ENCODE results near the gene RHBDL3. TPM values are rescaled to one million over a fixed set of nuclear protein-coding genes. Genes with fewer than 3 reads are reported as not detected.
"Not testable (repeated sequence)": the region's sequence is repeated elsewhere in the genome, so short reads cannot be mapped to it uniquely, and the experiment has no call there.

RHBDL3 gene
- total RNA-seq, 1 donor from 2014 or later: 1.0 TPM

DNA sequence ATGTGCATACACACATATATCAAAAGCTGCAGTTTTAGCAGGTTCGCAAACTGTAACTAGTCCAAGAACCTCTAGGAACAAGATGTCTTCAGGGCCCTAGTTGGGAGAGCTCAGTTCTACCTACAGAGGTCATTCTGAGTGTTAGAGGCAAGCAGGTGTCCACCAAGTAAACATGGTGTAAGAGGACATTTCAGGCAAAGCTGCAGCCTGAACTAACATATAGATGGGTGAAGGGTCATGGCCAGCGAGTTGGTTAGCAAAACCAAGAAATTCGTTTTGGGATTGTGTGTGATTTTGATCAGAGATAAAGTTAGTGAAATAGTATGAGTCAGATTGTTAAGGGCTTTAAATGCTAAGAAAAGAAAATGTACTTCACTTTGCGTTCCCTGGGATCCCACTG is 51.7 kb downstream of the RHBDL3 start:
- intact Hi-C loops (cut with DNase I): no loop called here
- no peak for DNase-seq (ENCODE audit: low spot score)

DNA sequence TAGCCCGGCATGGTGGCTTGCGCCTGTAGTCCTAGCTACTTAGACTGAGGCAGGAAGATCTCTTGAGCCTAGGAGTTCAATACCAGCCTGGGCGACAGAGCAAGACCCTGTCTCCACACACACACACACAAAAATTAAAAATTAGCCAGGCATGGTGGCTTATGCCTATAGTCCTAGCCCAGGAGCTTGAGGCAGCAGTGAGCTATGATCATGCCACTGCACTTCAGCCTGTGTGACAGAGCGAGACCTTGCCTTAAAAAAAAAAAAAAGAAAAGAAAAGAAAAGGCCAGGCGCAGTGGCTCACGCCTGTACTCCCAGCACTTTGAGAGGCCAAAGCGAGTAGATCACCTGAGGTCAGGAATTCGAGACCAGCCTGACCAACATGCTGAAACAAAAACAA is 52.4 kb downstream of the RHBDL3 start:
- no peak for DNase-seq (ENCODE audit: low spot score)
- intact Hi-C loops (cut with DNase I): no loop called here

DNA sequence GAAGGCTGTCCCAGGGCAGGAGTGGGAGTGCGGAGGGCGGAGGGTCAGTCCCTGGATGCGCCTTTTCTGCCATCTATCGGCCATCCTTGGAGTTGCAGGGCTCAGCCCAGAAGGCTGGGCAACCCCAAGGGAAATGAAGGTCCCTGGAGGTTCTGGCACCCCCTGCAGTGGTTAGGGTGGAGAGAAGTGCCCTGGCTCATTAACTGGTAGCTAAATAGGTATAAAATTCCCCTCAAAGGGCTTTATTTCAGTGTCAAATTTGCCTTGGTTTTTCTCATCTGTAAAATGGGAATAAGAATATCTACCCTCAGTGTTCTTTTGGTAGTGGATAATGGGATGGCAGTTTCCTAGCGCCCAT is 53.9 kb downstream of the RHBDL3 start:
- intact Hi-C loops (cut with DNase I): loop anchor here (1.0 kb wide), 1 partner anchor 66 kb away; no protein-coding TSS in a partner anchor
- DNase-seq (ENCODE audit: low spot score): peak; percentile 91

DNA sequence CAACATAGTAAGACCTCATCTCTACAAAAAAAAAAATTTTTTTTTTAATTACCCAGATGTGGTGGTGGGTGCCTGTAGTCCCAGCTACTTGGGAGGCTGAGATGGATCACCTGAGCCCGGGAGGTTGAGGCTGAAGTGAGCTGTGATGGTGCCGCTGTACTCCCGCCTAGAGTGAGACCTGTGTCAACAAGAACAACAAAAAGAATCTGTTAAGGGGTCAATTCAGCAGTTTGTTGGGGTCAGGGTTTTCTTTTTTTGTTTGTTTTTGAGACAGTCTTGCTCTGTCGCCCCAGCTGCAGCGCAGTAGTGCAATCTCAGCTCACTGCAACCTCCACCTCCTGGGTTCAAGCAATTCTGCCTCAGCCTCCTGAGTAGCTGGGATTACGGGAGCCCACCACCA is 54.4 kb downstream of the RHBDL3 start:
- intact Hi-C loops (cut with DNase I); DNase-seq (ENCODE audit: low spot score): not testable (repeated sequence)

DNA sequence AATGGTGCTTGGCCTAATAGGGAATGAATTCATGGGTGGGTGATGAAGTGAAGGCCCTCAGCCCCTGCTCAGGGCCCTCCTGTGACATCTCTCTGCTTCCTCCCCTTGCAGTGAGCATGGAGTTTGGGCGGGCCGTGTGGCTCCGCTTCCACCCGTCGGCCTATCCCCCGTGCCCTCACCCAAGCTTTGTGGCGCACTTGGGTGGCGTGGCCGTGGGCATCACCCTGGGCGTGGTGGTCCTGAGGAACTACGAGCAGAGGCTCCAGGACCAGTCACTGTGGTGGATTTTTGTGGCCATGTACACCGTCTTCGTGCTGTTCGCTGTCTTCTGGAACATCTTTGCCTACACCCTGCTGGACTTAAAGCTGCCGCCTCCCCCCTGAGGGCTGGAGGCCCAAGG is 55.2 kb downstream of the RHBDL3 start:
- no peak for DNase-seq (ENCODE audit: low spot score)
- intact Hi-C loops (cut with DNase I): no loop called here

DNA sequence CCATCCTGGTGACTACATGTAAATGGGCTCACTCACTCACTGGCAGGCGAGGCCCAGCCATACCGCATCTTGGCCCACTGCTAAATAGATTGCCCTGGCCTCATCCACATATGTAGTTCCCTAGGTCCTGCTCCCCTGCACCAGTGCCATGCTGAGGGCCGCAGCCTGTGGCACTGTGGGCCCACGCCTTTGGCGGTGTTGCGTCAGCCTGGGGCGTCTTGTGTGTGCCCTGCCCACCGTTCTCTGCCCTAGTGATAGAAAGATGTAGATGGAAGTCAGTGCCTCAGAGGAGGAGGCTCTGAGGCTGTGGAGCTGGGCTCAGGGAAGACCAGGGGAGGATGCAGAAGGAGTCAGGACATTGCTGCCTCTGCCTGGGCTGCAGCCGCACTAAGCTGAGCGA is 57.4 kb downstream of the RHBDL3 start:
- no peak for DNase-seq (ENCODE audit: low spot score)
- intact Hi-C loops (cut with DNase I): no loop called here

DNA sequence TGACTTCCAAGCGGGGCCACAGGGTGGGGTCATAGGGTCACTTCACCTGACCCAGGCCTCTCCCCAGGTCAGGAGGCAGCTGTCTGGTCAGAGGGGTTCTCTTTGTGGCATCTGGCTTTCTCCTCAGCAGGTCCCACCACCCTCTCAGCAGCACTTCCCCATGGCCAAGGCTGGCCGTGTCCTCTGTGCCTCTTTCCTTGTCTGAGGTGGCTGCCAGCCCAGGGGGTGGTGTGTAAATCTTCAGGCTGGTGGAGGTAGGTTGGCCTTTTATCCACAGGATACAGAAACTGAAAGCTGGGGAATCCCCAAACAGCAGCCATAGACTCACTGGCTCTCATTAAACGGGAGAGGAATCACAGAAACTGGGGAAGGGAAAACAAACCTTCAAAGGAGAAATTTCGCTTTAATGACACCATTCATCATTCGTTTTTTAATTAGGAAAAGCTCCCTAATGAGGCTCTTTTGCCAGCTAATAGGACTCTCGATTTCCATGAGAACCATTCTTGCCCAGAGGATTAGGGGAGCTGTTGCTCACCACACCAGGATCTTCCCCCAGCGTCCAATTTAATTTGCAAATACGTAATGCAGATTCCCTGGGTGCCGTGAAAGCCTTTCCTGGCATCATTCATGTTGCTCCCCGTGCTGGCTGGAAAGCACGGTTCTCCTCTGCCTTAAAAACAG is 58.3 kb downstream of the RHBDL3 start:
- intact Hi-C loops (cut with DNase I): no loop called here
- DNase-seq (ENCODE audit: low spot score): no peak

DNA sequence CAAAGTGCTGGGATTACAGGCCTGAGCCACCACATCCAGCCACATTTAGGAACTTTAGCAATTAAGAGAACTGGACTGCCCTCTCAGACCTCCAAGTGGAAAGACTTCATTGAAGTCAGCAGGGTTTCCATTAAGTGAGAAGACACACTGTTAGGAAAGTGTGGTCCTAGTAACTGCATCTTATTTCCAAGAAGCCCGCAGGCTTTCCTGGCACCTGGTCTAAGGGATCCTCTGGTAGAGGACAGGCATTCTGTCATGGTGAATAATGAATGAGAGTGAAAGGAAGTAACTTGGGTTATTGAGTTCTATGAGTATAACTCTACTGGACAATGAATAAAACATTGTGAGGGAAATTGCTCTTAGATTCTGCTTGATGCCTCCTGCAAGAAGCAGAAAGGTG is 62.3 kb downstream of the RHBDL3 start:
- DNase-seq (ENCODE audit: low spot score): no peak
- intact Hi-C loops (cut with DNase I): no loop called here

DNA sequence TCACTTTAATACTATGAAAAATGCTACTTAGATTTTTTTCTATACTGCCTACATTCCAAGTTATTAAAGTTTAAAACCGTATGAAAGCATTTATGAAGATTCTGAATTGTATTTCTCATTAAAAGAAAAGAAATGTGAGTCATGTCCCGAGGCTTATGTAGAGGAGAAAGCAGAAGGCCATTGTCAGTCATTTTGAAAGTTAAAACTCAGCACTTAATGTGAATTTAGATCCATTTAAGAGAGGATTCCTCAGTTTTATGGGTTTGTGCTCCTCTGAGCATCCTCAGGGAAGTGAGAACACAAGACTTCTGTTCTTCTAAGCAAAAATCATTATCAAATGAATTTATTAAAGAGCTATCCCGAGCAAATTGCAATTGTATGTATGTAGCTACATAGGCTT is 64.5 kb downstream of the RHBDL3 start:
- no peak for DNase-seq (ENCODE audit: low spot score)
- intact Hi-C loops (cut with DNase I): no loop called here

DNA sequence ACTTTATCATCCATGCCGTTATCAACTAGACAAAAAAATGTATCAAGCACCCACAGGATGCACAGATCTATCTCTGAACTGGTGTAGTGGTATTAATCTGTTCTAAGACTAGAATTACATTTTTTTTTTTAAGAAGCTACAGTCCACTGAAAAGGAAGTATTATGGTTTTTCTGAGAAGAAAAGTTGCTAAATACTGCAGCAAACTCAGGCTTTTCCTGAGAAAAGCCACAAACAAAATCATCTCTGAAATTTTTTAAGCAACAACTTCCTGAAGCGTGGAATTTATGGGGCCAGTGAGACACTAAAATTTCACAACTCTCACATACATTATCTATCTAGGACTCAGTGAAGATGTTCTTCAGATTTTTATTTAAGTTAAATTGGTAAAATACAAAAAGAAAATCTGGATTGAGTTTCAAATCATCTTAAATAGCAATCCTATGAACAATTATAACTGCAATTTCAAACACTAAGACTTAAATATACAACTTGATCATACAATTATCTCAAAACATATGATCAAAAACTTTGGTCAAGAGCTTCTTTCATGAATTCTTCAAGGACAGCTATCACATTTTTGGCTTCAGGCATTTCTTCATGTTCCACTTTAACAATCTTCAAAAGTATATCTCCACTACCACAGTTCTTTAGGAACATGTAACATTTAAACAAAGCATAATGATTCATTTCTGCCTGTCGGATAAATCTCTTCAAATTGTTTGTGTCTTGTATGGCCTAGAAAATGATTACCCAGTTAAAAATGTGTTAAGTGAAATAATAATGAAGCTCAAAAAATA is 65.8 kb downstream of the RHBDL3 start:
- no peak for DNase-seq (ENCODE audit: low spot score)
- intact Hi-C loops (cut with DNase I): no loop called here

DNA sequence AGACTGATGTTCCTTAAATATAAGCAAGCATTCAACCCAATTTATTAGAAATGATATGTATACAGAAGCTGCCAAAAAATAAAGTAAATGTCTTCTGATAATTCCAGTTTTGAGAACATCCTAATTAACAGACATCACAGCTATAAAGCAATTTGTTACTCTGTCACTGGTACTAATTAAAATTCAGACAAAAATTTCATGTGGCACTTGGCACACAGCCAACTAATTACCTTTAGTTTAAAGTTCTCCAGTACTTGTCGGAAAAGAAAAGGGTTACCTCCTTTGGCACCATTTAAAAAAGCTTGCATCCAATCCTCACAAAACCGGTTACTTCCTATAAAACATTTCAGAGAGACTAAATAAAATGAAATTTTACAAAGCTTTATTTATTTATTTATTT is 67.6 kb downstream of the RHBDL3 start:
- no peak for DNase-seq (ENCODE audit: low spot score)
- intact Hi-C loops (cut with DNase I): no loop called here

DNA sequence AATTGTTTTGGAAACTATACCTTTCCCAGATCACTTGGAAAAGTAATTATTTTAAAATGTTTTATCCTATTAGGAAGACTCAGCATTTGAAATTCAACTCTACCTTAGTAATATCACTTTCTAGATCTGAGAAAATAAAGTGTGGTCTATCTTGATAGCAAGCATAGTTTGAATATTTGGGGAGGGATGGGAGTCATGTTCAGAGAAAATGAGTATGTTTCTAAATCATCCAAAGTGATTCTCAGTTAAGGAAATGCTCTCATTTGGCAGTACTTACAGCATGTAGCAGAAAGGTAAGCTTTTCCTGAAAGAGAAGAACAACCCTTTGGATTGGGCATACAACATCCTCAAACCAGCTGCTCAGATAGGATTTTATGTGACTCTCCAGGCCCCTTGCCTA is 69.4 kb downstream of the RHBDL3 start:
- intact Hi-C loops (cut with DNase I): no loop called here

DNA sequence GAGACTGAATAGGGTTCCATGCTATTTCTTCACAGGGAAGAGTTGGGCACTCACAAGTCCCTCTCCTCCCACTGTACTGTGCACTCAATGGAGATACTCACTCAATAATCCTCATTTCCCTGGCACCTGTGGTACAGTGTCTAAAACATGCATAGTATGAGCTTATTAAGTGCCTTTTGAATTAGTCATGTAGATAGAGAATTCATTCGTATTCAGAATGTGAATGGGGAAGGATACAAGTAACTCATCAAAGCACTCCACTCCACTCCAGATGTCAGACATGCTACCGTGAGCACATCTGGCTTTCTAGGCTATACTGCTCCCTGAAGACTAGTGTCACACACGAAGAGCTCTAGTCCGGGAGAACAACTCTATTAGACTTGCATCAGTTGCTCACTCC is 70.1 kb downstream of the RHBDL3 start:
- intact Hi-C loops (cut with DNase I): no loop called here

More for the DNA sequence above, 69.4 kb downstream of the RHBDL3 start:
- DNase-seq (ENCODE audit: low spot score): no peak

DNA sequence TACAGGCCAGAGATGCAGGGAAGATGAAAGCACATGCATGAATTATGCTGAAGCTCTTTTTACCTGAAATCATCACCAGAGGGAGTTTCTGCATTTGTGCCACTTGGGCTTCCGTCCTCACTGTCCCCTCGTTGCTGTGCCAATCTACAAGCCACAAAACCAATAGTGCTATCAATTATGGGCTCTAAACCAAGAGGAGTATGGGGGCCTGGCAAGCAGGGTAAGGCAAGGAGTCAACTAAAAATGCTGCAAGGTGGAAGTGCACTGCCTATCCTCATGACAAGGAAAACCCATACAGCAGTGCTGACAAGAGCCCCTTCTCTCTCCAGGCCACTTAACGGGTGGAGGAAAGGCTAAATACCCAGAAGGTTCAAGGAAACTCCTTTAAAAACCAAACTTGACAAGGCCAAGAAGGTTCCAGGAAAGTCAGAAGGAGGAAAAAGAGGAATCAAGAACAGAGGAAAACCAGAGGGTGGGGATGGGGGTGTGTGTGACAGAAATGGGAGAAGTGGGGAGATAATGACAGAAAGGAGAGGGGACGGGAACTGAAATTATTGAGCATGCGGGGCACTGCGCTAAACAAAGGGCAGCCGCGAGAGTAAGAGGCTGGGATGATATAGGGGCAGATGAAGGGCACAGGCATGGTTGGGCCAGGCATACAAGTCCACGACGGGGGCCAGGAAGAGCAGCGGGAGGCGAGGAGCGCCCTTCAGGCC is 75.7 kb downstream of the RHBDL3 start:
- no peak for DNase-seq (ENCODE audit: low spot score)
- intact Hi-C loops (cut with DNase I): loop anchor here (10.0 kb wide), 1 partner anchor 196 kb away; the partner anchor contains the start of gene RHOT1

More for the DNA sequence above, 70.1 kb downstream of the RHBDL3 start:
- no peak for DNase-seq (ENCODE audit: low spot score)

DNA sequence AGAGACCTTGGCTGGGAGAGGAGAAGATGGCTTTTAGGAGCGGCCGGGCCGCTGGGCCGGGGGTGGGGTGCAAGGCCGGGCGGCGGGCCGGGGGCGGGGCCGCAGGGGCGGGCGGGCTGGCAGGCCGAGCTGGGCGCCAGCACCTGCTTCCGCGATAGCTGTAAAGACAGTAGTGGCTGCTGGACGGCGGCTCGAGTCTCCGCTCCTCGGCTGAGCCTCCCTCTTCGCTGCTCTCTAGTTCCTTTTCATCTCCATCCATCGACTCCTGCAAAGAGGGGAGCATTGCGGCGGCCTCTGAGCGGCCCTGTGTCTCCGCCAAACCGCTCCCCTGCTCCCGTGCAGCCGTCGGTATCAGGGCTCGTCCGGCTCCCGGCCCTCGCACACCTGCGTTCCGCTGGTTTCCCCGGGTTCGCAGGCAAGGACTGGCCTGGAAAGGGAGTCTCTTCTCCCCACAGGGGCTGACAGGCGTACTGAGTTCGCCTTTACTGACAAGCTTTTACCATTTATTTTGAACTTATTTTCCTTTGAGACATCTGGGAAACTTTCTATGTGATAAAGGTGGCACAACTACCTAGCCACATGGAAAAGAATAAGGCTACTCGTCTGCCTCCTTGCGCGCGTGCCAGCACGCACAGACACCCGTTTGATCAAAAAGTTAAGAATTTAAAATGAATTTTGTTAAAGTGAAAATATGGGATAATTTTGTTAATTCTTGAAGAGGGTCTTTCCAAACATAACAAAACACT is 76.4 kb downstream of the RHBDL3 start, which contains the start of gene C17orf75:
C17orf75 (minus strand) TSS at position 317 of the 746 bp plus-strand sequence; CDS start at position 283, 34 bp downstream.
- DNase-seq (ENCODE audit: low spot score): peak; percentile 85
- intact Hi-C loops (cut with DNase I): loop anchor here (10.0 kb wide), 1 partner anchor 197 kb away; the partner anchor contains the start of gene RHOT1

DNA sequence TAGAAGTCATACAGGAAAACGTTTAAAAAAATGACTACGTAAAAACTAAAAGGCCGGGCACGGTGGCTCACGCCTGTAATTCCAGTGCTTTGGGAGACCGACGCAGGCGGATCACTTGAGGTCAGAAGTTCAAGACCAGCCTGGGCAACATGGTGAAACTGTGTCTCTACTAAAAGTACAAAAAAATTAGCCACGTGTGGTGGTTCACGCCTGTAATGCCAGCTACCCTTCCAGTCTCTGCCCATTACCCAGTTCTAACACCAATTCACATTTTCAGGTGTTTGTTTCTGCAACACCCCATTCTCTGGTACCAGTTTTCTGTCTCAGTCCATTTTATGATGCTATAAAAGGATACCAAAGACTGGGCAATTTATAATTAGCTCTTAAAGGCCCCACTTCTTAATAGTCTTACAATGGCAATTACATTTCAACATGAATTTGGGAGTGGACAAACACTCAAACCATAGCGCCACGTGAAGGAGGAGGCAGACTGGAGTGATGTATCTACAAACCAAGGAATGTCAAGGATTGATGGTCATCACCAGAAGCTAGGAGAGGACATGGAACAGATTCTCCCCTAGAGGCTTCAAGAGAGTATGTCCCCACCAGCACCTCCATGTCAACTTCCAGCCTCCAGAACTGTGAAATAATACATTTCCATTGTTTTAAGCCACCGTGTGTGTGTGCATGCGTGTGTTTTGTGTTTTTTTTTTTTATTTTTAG is 77.1 kb downstream of the RHBDL3 start:
- intact Hi-C loops (cut with DNase I): loop anchor here (10.0 kb wide), 1 partner anchor 198 kb away; the partner anchor contains the start of gene RHOT1
- no peak for DNase-seq (ENCODE audit: low spot score)

DNA sequence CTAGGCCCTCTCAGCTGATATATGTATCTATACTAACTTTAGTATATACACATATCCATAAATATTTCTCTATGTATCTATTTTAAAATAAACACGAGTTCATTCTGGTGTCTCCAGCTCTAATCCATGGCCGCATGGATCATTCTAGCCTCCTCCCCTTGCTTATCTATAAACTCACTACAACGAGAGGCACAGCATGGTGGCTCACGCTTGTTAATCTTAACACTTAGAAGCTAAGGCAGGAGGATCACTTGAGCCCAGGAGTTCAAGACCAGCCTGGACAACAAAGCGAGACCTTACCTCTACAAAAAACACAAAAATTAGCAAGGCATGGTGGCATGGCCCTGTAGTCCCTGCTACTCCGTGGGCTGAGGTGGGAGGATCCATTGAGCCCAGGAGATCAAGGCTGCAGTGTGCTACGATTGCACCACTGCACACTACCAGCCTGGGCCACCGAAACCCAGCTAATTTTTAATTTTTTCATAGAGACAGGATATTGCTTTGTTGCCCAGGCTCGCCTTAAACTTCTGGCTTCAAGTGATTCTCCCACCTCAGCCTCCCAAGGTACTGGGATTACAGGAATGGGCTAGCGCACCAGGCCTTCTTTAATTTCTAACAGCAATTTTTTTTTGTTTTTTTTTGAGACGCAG is 80.4 kb downstream of the RHBDL3 start:
- intact Hi-C loops (cut with DNase I): loop anchor here (10.0 kb wide), 1 partner anchor 201 kb away; the partner anchor contains the start of gene RHOT1

DNA sequence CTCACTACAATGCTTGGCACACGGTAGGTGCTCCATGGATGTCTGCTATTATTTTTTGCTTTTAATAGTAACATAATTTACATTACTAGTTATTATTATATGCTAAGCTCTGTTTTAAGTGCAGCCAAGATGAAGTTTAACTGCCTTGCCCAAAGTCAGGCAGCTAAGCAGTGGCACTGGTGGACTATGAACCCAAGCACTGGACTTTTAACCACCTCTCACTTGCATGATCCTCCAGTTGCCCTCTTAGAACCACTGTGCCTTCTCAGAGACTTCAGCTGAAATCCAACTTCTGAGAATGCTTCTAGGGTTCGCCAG is 82.8 kb downstream of the RHBDL3 start:
- intact Hi-C loops (cut with DNase I): loop anchor here (10.0 kb wide), 1 partner anchor 204 kb away; the partner anchor contains the start of gene RHOT1
- no peak for DNase-seq (ENCODE audit: low spot score)

More for the DNA sequence above, 80.4 kb downstream of the RHBDL3 start:
- DNase-seq (ENCODE audit: low spot score): no peak
